Urinary bladder (tissue), 4 donors: ENCODE data around the gene NME2. TPM values are rescaled to one million over a fixed set of nuclear protein-coding genes. Genes with fewer than 3 reads are reported as not detected.

Source experiments
- DNase-seq: peaks from one replicate; pipeline ENCODE4 v3.0.0-alpha.2; 2015; ENCODE audit errors: extremely low spot score
- H3K27ac ChIP-seq: one replicate; pipeline ENCODE4 v1.5.1; 2013; ENCODE audit warnings: low read depth, mild to moderate bottlenecking, moderate library complexity
- H3K36me3 ChIP-seq: one replicate; pipeline ENCODE4 v1.6.1; 2013; ENCODE audit warnings: mild to moderate bottlenecking, moderate library complexity; ENCODE audit not compliant: insufficient read depth
- H3K4me1 ChIP-seq: one replicate; pipeline ENCODE4 v1.6.1; 2013; ENCODE audit warnings: mild to moderate bottlenecking, moderate library complexity; ENCODE audit not compliant: insufficient read depth
- H3K4me3 ChIP-seq: one replicate; pipeline ENCODE4 v1.5.1; 2013; ENCODE audit warnings: low read depth, low read length
- WGBS: extraction: QIAGEN DNeasy Blood & Tissue Kit; methylation state at CpG from one replicate; pipeline ENCODE4 v1.1.7; 2013; 5-methylcytosine and 5-hydroxymethylcytosine counted together
- polyA plus RNA-seq: library from polyadenylated mRNA; stranded (reverse); fragments of 200-250 nt; gene quantifications from one replicate; pipeline ENCODE4 v1.2.3, GENCODE V29; 2013
- total RNA-seq: library from RNA; depleted of rRNA; stranded (reverse); fragments of >200 nt; gene quantifications from one replicate; pipeline ENCODE4 v1.2.3, GENCODE V29; 2014
- donor health status: healthy with polysubstance abuse.
- donor health status: healthy.

Gene NME2
- total and polyA plus RNA-seq, 2 donors, result 191 to 688 TPM

DNA sequence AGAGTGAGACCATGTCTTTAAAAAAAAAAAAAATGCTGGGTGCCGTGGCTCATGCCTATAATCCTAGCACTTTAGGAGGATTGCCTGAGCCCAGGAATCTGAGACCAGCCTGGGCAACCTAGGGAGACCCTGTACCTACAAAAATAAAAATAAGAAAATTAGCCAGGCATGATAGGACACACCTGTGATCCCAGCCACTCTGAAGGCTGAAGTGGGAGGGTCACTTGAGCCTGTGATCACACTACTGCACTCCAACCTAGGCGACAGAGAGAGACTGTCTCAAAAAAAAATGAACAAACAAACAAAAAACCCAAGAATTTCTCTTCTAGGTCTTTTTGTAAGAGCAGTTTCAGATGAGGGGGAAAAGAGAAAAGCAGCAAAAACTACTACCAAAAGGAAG, 34.6 kb downstream of the NME2 start:
- DNase-seq, result no peak
- H3K4me3 ChIP-seq, result no peak overlapping the region
- no peak overlapping the region for H3K27ac ChIP-seq
- 71% methylated on average over 2 of the region's 2 CpGs for WGBS
- H3K4me1 ChIP-seq, result no peaks in the 10 kb centered on the region
- H3K36me3 ChIP-seq, result peaks cover 1% of the 10 kb centered on the region

DNA sequence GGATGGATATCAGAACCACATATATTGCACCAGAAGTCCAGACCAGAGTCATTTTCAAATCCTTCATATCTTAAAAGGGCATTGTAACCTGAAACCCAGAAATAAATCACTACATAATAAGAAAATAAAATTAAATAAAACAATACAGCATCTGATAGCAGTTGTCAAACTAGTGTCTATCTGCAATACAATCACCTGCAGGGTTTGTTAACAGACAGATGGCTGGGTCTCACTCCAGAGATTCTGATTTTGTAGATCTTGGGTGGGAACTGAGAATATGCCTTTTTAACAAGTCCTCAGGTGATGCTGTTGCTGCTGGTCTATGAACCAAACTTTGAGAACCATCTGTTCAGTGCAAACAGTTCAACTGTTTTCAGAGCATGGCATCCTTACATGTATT, 37.6 kb downstream of the NME2 start:
- peaks cover 4% of the 10 kb centered on the region for H3K36me3 ChIP-seq
- H3K4me3 ChIP-seq, result no peak overlapping the region
- no peak overlapping the region for H3K27ac ChIP-seq
- no peak for DNase-seq
- H3K4me1 ChIP-seq, result no peaks in the 10 kb centered on the region

DNA sequence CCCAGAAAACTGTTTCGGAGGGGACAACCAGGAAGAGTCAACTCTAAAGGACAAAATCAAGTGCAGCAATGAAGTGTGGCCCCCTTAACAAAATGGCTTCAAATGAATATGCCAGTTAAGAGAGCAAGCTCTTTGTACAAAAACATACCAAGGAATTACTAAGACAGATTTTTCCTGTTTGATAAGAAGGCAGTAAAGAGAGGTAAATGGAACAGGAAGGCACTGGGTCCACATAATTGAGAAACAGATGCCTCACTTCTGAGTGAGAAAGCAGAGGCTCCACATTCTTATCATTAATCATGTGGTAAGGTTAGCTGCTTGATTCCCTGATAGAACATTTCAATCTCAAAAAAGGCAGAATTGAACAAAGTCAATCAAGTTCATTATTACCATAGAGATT, 48.7 kb downstream of the NME2 start:
- 97% methylated on average over 1 of the region's 1 CpG for WGBS
- H3K27ac ChIP-seq, result no peak overlapping the region
- DNase-seq, result no peak
- H3K36me3 ChIP-seq, result peaks cover 6% of the 10 kb centered on the region
- no peaks in the 10 kb centered on the region for H3K4me1 ChIP-seq
- H3K4me3 ChIP-seq, result no peak overlapping the region

DNA sequence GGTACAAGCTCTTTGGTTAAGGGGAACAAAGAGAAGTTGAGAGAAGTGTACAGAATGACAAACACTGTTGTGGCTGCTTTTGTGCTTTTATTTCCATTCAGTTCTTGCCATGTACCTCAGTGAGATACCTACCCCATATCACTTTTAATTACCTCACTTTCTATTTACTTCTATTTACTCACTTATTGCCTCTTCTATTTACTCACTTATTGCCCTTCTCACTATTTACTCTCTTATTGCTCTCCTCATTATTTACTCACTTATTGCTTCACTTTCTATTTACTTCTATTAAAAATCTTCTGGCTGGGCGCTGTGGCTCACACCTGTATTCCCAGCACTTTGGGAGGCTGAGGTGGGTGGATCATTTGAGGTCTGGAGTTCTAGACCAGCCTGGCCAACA, 51.7 kb downstream of the NME2 start:
- WGBS, result 96% methylated on average over 1 of the region's 1 CpG
- Histone ChIP-seq H3K36me3 (peaks cover 7% of the 10 kb centered on the region), H3K4me1 (no peaks in the 10 kb centered on the region), H3K27ac (no peak overlapping the region), H3K4me3 (no peak overlapping the region)
- DNase-seq, result no peak

DNA sequence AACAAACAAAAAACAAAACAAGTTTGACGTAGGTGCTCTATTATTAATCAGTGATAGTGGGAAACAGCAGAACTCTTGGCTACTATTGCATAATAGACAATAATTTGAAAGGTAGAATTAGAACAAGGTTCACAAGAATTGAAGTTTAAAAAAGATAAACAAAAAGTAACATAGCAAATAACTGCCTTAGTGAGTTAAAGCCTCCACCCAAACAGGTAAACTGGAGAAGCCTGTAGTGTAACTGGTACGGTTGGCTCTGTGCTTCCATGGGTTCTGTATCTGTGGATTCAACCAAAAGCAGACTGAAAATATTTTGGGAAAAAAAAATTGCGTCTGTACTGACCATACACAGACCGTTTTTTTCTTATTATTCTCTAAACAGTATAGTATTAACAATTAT, 55.1 kb downstream of the NME2 start:
- 84% methylated on average over 4 of the region's 4 CpGs for WGBS
- Histone ChIP-seq H3K36me3 (peaks cover 3% of the 10 kb centered on the region), H3K27ac (no peak overlapping the region), H3K4me1 (no peaks in the 10 kb centered on the region), H3K4me3 (no peak overlapping the region)
- no peak for DNase-seq

Other genes with a start within 250 kb of the NME2 start
- gene SPAG9, start 45.5 kb upstream of the NME2 start, total RNA-seq, result 211 TPM
- gene SPAG9, start 45.5 kb upstream of the NME2 start, polyA plus RNA-seq, result 53.9 TPM
- gene NME1, start 12.9 kb upstream of the NME2 start, total RNA-seq, result 38.1 TPM
- 63.3 TPM for gene NME1, start 12.9 kb upstream of the NME2 start, polyA plus RNA-seq
- gene MBTD1, start 93.6 kb downstream of the NME2 start, total RNA-seq, result 60.1 TPM
- 5.9 TPM for gene MBTD1, start 93.6 kb downstream of the NME2 start, polyA plus RNA-seq
- gene UTP18, start 94.1 kb downstream of the NME2 start, total RNA-seq, result 30.2 TPM
- 23.6 TPM for gene UTP18, start 94.1 kb downstream of the NME2 start, polyA plus RNA-seq